ENCODE data around the gene MED12. TPM values are rescaled to one million over a fixed set of nuclear protein-coding genes. Genes with fewer than 3 reads are reported as not detected.

Gene MED12
- total and polyA plus RNA-seq, 2 experiments from 2014 or later = 7.1 to 40.6 TPM

DNA sequence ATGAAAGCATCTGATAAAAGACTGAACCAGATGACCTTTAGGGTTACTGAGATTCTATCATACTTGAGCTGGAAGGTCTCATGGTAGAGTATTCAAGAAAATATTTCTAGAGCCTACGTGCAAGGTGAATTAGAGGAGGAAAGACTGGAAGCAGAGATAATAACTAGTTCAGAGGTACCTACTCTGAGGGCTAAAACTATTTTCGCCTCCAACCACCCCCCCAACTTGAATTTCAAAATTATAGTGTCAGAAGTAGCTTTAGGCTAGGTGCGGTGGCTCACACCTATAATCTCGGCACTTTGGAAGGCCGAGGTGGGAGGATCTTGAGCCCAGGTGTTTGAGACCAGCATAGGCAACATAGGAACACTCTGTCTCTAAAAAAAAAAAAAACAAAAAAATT lies 57.1 kb downstream of the MED12 start (continued):
- TF ChIP-seq, protein P1, sequence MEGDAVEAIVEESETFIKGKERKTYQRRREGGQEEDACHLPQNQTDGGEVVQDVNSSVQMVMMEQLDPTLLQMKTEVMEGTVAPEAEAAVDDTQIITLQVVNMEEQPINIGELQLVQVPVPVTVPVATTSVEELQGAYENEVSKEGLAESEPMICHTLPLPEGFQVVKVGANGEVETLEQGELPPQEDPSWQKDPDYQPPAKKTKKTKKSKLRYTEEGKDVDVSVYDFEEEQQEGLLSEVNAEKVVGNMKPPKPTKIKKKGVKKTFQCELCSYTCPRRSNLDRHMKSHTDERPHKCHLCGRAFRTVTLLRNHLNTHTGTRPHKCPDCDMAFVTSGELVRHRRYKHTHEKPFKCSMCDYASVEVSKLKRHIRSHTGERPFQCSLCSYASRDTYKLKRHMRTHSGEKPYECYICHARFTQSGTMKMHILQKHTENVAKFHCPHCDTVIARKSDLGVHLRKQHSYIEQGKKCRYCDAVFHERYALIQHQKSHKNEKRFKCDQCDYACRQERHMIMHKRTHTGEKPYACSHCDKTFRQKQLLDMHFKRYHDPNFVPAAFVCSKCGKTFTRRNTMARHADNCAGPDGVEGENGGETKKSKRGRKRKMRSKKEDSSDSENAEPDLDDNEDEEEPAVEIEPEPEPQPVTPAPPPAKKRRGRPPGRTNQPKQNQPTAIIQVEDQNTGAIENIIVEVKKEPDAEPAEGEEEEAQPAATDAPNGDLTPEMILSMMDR (conservative IDR thresholded peaks at IDR 0.05; ENCODE audit: low read depth in 2 of 2) = no peak
- TF ChIP-seq EZH2 (IDR thresholded peaks at IDR 0.05; ENCODE audit: low read depth, unreplicated experiment) = no peak
- TF ChIP-seq POLR2AphosphoS5 (IDR thresholded peaks at IDR 0.05; ENCODE audit: low read depth) = no peak
- no peak for TF ChIP-seq EZH2phosphoT487 (IDR thresholded peaks at IDR 0.05; ENCODE audit: unreplicated experiment)

- no peak overlapping the region for H3K4me3 Mint-ChIP-seq
- no peaks in the 10 kb centered on the region for H3K36me3 ChIP-seq (ENCODE audit: insufficient read depth)
- no peak overlapping the region for H2AFZ ChIP-seq
- no peak overlapping the region for H3K27ac ChIP-seq (ENCODE audit: low read depth)
- no peaks in the 10 kb centered on the region; the same call in 2 of the 3 replicates for H3K36me3 Mint-ChIP-seq (ENCODE audit: low read depth)
- H3K4me2 ChIP-seq = no peak overlapping the region
- peaks cover 8% of the 10 kb centered on the region for H3K4me1 Mint-ChIP-seq
- H3F3A ChIP-seq (replicated peaks; ENCODE audit: low read depth) = no peaks in the 10 kb centered on the region
- H3K9me3 Mint-ChIP-seq = no peaks in the 10 kb centered on the region; the same call in 2 of the 3 replicates
- no peaks in the 10 kb centered on the region for H3K79me2 ChIP-seq (replicated peaks; ENCODE audit: insufficient read depth)
- H3K9me2 ChIP-seq (ENCODE audit: insufficient read depth) = no peaks in the 10 kb centered on the region
- no peak overlapping the region for H3K4me3 ChIP-seq
- ATAC-seq (no peak), DNase-seq (ENCODE audit: low spot score) (no peak)
- H4K20me1 ChIP-seq (replicated peaks; ENCODE audit: insufficient read depth) = no peaks in the 10 kb centered on the region
- H3K27me3 Mint-ChIP-seq (ENCODE audit: insufficient read depth, low read depth, poor library complexity) = peaks cover 3% of the 10 kb centered on the region
- H3K4me1 ChIP-seq (ENCODE audit: insufficient read depth) = no peaks in the 10 kb centered on the region
- no peak overlapping the region for H3K27ac Mint-ChIP-seq
- TF ChIP-seq EZH2phosphoT487 (IDR thresholded peaks at IDR 0.05; ENCODE audit: unreplicated experiment) (no peak), ETS1 (IDR thresholded peaks at IDR 0.05) (no peak), EZH2 (IDR thresholded peaks at IDR 0.05; ENCODE audit: low read depth, unreplicated experiment) (no peak), ZNF462 (CRISPR knock-in tag; IDR thresholded peaks at IDR 0.05) (no peak), ZNF331 (CRISPR knock-in tag; IDR thresholded peaks at IDR 0.05; ENCODE audit: low read depth) (no peak), REST (IDR thresholded peaks at IDR 0.05; ENCODE audit: unreplicated experiment) (no peak)
- TF ChIP-seq, protein P1 (conservative IDR thresholded peaks at IDR 0.05; ENCODE audit: low read depth in 2 of 2) = no peak
- no peaks in the 10 kb centered on the region for H3K27me3 ChIP-seq (ENCODE audit: insufficient read depth)
These were observed 58.9 kb downstream of the MED12 start for GRCh38 chrX:71177327-71177726.

Data from GM23338 (cell line).